Measurements from ENCODE around the gene ACAA1.
A peak's percentile ranks its signal among the peaks of the same experiment; 100 is the strongest.
"Not testable (repeated sequence)": the region's sequence is repeated elsewhere in the genome, so short reads cannot be mapped to it uniquely, and the experiment has no call there.

Gene ACAA1

GRCh38 chr3:38101811-38102443, 35.0 kb downstream of the ACAA1 start:
- DNase-seq (ENCODE audit: low spot score): no peak

DNA sequence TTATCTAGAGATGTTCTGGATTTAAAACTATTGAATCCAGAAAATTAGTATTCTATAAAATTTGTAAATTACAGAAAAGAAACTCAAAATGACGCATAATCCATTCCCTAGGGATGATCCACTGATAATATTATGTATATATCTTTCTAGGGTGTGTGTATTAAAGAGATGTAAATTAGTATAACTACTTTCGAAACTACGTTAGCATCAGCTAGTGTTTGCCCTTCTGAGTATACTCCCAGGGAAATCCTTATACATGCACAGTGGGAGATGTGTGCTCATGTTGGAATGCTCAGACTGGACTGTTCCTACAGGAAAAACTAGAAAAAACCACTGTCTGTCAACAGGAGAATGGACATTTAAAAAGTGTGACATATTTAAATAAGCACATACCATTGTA, 36.4 kb downstream of the ACAA1 start:
- DNase-seq (ENCODE audit: low spot score): no peak

GRCh38 chr3:38099518-38099917, 37.4 kb downstream of the ACAA1 start:
- DNase-seq (ENCODE audit: low spot score): no peak

DNA sequence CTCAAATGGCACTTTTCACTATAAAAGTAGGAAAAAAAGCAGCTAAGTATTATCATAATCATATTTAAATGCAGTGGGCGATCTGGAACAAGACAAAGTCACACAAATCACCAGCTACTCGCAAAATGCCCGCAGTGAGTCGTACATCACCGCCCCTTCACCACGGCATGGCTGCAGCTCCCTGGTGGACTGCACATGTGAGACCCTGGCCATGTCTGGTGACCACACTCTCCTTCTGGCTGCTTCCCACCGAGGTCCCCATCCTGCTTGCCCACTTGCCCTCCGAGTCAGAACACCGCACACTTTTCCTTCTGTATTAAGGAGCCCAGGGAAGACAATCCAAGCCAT, 38.6 kb downstream of the ACAA1 start:
- no peak for DNase-seq (ENCODE audit: low spot score)

- peak; percentile 37 for DNase-seq (ENCODE audit: low spot score)
These were observed 39.2 kb downstream of the ACAA1 start for GRCh38 chr3:38097446-38098375.

GRCh38 chr3:38095669-38096483, 41.1 kb downstream of the ACAA1 start:
- no peak for DNase-seq (ENCODE audit: low spot score)

DNA sequence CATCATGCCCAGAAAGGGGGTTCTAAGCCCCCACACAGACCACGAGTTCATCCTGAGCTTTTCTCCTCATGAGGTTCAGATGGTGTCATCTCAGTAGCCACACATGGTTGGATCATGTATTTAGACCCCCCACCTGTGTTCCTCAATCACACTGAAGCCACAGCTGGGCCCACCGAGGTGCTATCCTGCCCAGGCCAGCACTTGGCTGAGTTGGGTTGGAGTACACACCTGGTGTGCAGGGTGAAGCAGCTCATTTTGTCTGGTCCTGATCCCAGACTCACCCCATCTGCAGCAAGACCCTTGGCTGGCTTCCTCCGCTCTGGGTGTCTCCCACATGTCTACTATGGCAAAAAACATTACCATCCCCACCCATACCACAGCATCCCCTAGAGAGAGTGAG, 41.9 kb downstream of the ACAA1 start:
- DNase-seq (ENCODE audit: low spot score): no peak

DNA sequence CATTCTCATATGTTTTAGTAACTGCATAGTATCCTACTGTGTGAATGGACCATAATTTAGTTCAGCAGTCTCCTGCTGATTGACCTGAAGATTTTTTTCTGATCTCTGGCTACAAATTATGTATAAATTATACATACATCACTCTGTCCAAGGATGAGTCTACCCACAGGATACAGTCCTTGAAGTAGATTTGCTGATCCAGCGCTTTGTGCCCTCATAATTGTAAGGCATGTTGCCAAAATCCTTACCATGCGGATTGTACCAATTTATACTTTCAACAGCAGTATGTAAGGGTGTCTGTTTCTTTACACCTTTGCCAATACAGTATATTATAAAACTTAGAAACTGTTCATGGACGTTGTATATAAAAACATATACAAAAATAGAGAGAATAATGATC, 46.5 kb downstream of the ACAA1 start:
- DNase-seq (ENCODE audit: low spot score): no peak

DNA sequence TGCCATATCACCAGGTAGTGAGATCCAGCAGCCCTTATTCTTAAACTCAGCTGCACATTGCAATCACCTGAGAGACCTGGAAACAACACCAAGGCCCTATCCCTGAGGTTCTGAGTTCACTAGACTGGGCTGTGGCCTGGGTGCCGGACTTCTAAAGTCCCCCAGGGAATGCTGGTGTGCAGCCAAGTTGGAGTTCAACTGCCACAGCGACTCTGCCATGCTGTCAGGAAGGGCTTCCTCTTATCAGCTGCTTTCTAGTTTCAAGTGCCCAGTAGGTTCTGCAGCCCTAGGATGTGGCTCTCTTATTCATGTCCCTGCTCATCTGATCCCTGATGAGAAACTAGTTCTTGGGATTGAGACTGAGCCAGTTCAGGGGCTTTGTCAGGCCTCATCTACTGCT, 47.8 kb downstream of the ACAA1 start:
- no peak for DNase-seq (ENCODE audit: low spot score)

- DNase-seq (ENCODE audit: low spot score): no peak
These were observed 48.5 kb downstream of the ACAA1 start for GRCh38 chr3:38088126-38089078.

DNA sequence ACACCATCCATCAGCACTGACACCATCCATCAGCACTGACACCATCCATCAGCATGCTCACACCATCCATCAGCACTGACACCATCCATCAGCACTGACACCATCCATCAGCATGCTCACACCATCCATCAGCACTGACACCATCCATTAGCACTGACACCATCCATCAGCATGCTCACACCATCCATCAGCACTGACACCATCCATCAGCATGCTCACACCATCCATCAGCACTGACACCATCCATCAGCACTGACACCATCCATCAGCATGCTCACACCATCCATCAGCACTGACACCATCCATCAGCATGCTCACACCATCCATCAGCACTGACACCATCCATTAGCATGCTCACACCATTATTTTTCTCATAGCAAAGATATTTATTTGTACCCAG, 49.6 kb downstream of the ACAA1 start:
- DNase-seq (ENCODE audit: low spot score): not testable (repeated sequence)

DNA sequence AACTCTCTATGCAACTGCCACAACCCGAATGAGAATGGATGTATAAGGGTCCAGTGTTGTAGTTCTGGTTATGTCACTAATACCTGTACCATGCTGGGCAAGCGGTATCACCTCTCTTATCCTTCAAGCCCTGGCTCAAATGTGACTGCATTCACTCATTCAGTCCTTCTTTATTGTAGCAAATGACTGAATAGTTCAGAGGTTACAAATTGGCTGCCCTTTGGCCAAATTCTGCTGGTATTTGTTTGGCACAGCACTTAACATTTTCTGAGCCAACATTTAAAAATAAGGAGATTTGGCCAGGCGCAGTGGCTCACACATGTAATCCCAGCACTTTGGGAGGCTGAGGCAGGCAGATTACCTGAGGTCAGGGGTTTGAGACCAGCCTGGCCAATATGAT, 50.4 kb downstream of the ACAA1 start:
- DNase-seq (ENCODE audit: low spot score): no peak

DNA sequence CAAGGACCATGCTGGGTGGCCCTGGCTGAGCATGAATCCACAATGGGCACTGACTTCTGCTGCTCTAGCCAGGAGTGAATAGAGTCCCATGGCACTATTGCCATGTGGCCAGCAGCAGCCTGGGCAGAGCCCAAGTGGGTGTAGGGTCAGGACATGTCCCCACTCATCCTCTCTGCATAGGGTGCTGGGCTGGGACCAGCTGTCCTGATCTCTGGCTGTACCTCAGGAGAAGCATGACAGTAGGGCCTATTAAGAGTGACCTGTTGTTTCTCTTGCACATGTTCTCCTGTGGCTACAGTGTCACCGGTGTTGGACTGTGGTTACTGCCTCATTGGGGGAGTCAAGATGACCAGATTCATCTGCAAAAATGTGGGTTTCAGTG, 51.0 kb downstream of the ACAA1 start:
- DNase-seq (ENCODE audit: low spot score): no peak

- DNase-seq (ENCODE audit: low spot score): no peak
These were observed 51.5 kb downstream of the ACAA1 start for GRCh38 chr3:38085311-38085942.

DNA sequence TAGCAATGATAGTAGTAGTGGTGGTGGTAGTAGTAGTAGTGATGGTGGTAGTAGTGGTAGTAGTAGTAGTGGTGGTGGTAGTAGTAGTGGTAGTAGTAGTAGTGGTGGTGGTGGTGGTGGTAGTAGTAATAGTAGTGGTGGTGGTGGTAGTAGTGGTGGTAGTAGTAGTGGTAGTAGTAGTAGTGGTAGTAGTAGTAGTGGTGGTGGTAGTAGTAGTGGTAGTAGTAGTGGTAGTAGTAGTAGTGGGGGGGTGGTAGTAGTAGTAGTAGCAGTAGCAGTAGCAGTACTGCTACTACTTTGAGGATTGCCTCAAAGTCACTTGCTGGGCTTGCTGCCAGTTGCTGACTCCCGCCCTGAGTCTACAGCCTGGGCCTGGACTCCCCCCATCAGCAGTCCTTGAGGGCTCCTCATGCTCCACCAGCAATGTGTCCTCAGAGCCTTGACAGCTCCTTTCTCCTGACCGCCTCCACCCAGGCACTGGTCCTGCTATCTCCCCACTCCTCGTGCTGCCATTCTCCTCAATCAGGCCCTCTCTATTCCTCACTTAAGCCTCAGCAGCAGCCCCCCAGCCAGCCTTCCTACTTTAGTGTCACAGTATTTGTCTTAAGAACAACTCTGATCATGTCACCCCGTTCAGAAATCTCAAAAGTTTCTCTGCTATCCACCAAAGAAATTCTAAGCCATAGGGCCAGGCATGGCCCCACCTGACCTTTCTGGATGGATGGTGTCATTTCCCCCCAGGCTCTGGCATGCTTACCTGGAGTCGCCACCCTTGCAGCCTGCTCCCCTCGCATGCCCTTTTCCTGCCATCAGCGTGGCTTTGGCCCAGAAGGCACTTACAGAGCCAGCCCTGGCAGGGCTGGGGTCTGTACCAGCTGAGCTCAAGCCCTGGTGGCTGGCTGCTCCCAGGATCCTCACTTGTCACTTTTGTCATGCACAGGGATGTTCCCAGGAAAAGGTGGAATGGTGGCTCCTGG, 52.3 kb downstream of the ACAA1 start:
- no peak for DNase-seq (ENCODE audit: low spot score)

- no peak for DNase-seq (ENCODE audit: low spot score)
These were observed 53.0 kb downstream of the ACAA1 start for GRCh38 chr3:38083871-38084333.

- DNase-seq (ENCODE audit: low spot score): not testable (repeated sequence)
These were observed 53.7 kb downstream of the ACAA1 start for GRCh38 chr3:38083254-38083653.

DNA sequence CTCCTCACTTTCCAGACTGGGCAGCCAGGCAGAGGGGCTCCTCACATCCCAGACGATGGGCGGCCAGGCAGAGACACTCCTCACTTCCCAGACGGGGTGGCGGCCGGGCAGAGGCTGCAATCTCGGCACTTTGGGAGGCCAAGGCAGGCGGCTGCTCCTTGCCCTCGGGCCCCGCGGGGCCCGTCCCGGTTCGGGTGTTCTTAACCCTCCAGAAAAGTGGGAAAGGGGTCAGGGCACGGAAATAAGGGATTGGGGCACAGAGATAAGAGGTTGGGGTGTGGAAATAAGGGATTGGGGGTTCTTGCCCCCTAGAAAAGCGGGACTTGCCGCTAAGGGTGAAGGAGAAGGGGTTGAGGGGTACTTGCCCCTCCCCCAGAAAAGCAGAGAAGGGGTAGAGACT, 54.6 kb downstream of the ACAA1 start:
- not testable (repeated sequence) for DNase-seq (ENCODE audit: low spot score)

GRCh38 chr3:38077073-38077472, 59.9 kb downstream of the ACAA1 start:
- not testable (repeated sequence) for DNase-seq (ENCODE audit: low spot score)

Data from left forelimb (tissue), 1 donor.